Activated naive CD4-positive, alpha-beta T cell treated with anti-CD3 and anti-CD28 coated beads, Interleukin-2, amount 50 U/mL, for 16 hours (primary cell): ENCODE measurements around the gene IKBIP.
A peak's percentile ranks its signal among the peaks of the same experiment; 100 is the strongest.
"Not testable (repeated sequence)": the region's sequence is repeated elsewhere in the genome, so short reads cannot be mapped to it uniquely, and the experiment has no call there.

ENCODE experiments used
- DNase-seq: peaks from one replicate; pipeline ENCODE4 v3.0.0-alpha.2; 2020

Gene IKBIP

DNA sequence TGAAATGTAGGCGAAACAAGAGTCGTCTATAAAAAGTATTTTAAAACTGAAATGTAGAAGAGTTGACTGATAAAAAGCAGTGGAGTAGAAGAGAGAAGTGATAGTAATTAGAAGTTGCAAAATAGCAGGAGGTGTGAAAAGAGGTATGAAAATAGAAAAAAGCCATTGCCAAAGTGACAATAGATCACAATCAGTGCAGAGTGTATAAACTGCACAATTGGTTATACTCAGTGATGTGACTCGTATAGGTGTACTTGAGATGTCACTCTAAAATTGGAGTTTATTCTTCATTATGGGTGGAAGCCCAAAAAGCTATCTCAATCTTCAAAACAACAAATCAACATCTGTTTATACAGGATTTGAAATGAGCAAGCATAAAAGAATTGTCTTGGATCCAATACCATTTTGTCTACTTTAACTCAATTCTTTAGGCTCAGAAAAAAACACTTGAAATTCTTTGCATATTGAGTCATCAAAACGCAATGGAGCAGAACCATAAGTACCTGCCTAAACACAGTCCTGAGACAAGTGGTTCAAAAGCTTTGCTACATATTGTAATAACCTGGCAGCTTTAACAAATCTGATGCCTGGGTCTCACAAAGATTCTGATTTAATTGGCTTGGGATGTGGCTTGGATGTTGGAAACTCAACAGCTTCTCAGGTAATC lies 8.8 kb downstream of the IKBIP start:
- DNase-seq, result no peak

DNA sequence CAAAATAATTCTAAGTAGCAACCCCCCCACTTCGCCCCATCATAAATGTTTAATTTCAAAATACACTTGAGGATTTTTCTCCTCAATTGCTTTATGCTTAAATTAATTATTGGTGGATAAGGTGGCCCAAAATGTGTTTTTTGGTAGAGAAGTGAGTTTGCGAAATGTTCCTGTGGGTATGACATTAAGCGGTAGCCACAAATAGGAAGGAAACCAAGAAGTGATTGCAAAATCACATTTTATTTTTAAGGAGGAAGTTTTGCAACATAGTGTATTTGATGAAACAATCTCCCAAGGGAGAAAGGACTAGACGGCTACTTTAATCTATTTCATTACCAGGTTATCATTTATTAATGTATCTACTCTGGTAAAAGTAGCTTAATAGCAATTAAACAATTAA lies 25.6 kb downstream of the IKBIP start:
- no peak for DNase-seq

DNA sequence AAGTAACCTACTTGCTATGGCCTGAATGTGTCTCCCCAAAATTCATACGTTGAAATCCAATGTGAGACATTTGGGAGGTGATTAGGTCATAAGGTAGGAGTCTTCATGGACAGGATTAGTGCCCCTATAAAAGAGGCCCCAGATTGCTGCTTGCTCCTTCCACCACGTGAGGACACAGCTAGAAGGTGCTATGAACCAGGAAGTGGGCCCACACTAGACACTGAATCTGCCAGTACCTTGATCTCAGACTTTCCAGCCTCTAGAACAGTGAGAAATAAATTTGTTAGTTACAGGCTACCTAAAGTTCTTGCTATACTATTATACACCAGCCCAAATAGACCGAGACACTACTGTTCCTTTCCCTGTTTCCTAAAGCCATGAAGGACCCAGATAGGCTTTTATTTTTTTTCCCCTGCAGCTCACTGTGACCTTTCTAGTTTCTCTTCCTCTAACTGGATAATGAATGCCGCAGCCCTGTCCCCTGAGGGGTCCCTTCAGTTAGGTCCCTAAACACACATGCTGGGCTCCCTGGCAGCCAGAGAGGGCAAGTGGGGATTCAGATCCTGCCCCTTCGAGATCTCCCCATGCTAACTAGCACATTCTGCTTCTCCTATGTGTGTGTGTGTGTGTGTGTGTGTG lies 31.8 kb downstream of the IKBIP start:
- no peak for DNase-seq

DNA sequence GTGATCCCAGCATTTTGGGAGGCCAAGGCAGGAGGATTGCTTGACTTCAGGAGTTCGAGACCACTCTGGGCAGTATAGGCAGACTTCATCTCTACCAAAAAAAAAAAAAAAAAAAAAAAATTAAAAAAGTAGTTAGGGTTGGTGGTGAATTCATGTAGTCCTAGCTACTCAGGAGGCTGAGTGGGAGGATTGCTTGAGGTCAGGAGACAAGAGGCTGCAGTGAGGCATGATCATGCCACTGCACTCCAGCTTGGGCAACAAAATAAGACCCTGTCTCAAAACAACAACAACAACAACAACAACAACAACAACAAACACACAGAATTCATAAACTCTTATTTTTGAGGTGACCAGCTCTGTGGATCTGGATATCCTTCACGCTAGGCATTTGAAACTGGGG lies 34.0 kb downstream of the IKBIP start:
- DNase-seq, result no peak

DNA sequence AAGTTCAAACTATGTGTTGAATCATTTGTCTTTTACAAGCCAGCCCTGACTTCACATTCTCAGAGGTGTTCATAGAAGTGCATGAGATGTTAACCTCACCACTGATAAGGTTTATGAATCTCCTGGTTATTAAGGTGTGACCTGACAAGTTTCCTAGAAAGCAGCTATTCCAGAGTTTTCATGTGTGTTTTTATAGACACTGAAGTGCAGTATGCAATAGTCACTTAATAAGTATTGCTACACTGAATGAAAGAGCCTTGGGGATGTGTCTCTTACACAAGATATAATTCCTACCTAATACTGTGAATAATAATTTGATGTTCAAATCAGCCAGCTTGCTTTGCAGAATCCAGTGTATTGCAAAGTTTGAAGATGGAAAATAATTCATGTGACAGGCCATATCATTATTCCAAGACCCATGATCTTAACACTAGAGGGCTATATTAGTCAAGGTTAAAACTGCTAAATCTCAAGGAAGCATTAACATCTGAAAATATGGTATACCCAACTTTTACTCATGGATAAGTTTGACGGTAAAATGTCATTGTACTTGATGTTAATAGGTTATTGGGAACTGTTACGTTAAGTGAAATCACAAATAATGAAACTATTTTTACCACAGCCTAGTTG lies 38.1 kb downstream of the IKBIP start:
- no peak for DNase-seq

DNA sequence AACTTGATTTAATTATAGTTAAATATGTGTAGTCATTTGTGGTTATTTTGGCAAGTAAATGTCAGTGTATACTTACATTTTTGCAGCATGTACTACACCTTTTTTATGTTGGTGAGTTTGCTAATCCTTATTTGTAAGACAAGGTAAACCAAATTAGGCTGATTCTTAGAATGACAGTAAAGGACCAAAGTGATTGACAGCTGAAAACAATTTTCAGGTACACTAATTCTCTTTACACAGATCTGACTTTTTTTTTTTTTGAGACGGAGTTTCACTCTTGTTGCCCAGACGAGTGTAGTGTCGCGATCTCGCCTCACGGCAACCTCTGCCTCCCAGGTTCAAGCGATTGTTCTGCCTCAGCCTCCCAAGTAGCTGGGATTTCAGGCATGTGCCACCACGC lies 42.7 kb downstream of the IKBIP start:
- DNase-seq, result no peak

DNA sequence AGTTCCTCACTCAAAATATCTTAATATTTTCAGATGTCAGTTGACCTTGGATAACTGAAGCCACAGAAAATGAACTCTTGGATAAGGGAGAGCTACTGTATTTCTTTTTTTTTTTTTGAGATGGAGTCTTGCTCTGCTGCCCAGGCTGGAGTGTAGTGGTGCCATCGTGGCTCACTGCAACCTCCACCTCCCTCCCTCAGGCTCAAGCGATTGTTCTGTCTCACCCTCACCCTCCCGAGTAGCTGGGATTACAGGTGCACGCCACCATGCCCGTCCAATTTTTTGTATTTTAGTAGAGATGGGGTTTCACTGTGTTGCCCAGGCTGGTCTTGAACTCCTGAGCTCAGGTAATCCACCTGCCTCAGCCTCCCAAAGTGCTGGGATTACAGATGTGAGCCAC lies 47.3 kb downstream of the IKBIP start:
- not testable (repeated sequence) for DNase-seq

DNA sequence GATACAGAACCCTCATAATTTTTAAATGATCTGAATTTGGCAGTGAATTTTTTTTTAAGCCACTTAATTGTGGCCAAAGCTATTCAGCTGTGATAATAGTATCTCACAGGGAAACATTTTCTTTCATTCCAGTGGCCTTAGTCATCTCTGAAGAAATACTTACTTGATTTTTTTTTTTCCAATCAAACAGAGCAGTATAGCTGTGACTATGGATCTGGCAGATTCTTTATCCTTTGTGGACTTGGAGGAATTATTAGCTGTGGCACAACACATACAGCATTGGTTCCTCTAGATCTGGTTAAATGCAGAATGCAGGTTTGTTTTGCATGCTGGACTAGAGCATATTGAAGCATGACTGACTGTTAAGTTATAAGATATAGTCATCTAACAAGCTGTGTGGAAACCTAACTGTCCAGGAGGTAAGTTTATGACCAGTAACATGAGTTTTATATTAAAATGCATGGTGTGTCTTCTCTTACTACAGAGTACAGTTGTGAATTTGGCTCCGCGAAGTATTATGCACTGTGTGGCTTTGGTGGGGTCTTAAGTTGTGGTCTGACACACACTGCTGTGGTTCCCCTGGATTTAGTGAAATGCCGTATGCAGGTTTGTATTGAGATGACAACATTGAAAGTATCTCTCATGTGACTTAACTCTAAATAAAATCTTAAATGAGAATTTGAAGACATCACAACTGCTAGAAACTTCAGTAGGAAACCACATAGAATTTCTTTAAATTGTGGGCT lies 49.2 kb downstream of the IKBIP start:
- no peak for DNase-seq

DNA sequence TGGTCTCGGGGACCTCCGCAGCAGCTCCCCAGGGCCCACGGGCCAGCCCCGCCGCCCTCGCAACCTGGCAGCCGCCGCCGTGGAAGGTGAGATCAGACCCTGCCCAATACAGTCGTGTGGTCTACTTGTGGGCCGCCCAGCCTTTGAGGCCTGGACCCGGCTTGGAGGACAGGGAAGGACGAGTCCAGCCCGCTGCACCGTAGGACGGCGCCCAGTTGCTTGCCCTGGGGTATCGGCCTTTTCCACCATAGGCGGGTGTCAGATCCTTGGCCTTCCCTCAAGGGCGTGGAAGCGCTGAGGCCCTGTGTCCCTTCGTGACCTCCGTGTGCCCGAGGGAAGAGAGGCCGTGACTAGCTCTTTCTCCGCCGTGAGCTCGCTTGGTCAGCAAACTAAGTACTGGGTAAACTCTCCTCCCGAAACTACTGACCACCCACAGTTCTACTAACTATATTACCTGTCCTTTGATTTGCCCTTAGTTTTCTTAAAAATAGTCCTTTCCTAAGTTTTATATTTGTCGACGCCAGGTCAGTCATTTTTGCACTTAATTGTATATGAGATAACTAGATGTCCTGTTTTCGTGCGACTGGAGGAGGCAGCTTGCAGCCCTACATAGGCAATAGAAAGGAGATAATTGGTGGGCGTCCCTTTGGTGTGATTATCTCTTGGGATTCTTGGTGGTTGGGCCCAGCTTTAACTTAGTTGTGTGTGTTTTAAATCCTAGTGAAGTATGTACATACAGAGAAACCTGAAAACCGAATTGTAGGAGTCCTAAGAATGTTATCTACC lies 50.3 kb downstream of the IKBIP start:
- peak; percentile 36 for DNase-seq

DNA sequence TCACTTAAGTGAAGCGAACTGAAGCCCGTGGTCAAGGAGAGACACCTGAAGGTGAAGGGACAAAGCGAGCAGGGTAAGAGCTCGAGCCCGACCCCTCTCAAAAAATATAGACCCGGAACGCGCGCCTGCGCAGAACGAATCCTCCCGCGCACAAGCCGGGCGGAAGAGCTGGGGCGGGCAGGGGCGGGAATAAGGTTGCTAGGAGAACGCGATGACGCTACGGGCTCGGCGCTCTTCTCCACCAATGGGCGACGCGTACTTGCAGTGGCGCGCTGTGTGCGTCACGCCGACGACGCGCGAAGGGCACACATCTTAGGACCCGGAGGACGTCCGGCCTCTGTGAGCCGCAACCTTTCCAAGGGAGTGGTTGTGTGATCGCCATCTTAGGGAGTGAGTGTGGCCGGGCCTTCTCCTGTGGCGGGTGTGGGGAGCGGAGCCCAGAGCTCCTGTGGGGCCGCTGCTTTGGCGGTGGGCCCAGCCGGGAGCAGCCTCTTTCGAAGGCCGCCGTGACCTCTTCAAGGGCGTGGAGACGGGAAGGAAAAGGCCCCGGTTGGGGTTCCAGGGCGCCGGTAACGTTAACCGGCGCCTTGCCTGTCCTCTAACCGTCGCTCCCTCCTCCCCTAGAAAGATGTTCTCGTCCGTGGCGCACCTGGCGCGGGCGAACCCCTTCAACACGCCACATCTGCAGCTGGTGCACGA lies 51.1 kb downstream of the IKBIP start, which contains the start of gene SLC25A3:
SLC25A3 (plus strand) TSS at position 336 of the 699 bp plus-strand sequence; CDS start at position 629, 293 bp downstream.
- DNase-seq, result peak; percentile 93

DNA sequence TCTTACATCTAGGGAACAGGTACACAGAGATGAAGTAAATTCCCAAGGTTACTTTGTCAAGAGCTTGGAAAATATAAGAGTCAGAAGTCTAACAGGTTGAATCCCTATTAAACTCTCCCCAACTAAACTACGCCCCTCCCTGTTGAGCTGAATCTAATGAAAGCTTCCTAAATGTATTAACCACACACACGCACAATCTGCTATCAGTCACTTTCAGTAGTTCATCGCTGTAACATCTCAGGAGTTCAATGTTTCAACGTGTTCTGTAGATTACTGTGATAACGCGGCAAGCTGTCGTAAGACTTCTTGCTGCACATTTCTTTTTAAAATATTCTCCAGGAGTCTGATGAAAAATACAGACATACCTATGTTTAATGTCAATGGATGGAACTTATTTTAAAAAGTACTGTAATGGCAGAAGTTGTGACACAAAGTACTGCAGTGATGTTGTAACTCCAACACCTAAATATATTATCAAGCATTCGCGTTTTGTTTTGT lies 51.7 kb downstream of the IKBIP start:
- no peak for DNase-seq

DNA sequence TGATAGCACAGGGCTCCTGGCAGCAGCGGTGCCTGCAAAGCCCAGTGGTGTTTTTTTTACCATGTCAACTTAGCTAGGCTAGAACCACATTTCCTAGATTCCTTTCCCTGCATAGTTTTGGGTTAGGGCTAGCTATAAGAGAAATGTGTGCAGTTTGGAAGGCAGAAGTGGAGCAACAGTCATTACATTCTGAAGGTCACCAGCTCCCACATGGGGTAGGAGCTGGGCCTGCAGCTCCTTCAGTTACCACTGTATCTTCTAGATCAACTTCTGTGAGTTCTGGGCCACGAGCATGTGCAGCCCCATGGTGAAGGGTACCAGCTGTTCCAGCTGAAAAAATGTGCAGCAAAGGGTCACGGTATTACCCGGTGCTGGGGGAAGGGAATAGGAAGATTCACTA lies 53.4 kb downstream of the IKBIP start:
- DNase-seq, result no peak

DNA sequence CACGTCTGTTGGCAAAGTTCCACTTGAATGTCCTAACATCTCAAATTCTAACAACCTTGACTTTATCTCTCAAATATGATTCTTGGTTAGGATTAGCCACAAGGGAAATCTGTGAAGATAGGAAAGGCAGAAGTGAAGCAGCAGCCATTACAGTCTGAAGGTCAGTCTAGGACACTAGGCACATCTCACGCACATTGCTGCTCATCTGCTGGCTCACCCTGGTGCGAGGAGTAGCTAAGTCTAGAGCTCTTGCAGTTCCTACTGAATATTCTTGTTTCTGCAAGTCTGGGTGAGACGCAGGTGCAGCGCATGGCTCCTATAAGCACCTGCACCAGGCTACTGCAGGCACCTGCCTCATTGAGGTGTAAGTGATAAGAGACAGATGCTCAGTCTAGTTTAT lies 57.5 kb downstream of the IKBIP start:
- no peak for DNase-seq

DNA sequence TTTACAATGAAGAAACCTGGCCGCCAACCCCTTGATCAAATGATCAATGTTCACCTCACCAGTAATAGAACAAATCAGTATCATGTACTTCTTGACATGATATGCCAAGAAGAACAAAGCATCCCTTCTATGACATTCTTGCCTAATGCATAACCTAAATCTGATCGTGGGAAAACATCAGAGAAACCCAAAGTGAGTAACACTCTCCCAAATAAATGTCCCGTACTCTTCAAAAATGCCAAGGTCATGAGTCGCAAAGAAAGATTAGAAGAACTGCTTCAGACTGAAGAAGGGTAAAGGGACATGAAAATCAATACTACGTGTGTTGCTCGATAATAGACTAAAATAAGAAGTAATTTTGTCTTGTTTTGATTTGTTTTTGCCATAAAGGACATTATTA lies 62.5 kb downstream of the IKBIP start:
- DNase-seq, result no peak

DNA sequence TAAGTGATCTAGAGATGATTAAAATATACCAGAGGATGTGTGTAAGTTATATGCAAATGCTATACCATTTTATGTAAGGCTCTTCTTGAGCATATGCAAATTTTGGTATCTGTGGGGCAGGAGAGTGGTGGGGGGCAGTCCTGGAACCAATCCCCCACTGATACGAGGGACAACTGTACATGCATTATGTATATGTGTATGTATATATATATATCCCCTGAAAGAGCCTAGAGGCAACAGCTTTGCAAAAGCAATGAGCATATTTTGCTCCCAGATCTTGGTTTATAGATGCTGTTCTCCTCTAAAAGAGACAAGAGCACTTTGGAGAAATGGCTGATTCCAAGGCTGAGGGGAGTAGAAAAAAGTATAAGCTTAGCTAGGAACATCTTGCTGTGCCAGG lies 63.5 kb downstream of the IKBIP start:
- DNase-seq, result no peak

DNA sequence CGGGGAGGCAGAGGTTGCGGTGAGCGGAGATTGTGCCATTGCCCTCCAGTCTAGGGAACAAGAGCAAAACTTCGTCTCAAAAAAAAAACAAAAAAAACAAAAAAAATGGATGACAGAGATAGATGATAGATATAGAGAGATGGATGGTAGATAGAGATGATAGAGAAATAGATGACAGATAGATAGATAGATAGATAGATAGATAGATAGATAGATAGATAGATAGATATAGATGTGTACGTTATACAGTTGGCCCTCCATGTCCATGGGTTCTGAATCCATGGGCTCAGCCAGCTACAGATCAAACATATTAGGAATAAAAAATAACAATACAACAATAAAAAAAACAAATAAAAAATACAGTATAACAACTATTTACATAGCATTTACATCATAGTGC lies 63.9 kb downstream of the IKBIP start:
- DNase-seq, result no peak

DNA sequence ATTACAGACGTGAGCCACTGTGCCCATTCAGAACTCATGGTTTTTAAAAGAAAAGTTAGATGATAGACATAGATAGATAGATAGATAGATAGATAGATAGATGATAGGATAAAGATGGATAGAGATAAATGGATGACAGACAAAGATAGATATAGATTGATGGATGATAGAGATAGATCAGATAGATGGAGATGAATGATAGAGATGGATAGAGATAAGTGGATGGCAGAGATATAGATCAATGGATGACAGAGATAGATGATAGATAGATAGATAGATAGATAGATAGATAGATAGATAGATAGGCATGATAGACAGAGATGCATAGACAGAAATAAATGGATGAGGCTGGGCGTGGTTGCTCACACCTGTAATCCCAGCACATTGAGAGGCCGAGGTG lies 64.8 kb downstream of the IKBIP start:
- DNase-seq, result no peak

DNA sequence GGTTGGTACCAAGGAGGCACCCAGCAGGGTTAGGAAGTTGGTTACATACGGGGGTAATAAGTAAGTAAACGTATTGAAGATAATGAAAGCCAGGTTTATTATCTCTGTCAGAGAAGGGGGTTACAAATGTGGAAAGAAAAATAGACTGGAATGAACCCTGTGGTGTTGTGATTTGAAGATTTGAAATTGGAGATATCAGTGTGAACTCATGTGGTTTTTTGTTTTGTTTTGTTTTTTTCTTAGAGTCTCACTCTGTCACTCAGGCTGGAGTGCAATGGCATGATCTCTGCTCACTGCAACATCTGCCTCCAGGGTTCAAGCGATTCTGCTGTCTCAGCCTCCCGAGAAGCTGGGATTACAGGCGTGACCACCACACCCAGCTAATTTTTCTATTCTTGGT lies 65.2 kb downstream of the IKBIP start:
- DNase-seq, result no peak

DNA sequence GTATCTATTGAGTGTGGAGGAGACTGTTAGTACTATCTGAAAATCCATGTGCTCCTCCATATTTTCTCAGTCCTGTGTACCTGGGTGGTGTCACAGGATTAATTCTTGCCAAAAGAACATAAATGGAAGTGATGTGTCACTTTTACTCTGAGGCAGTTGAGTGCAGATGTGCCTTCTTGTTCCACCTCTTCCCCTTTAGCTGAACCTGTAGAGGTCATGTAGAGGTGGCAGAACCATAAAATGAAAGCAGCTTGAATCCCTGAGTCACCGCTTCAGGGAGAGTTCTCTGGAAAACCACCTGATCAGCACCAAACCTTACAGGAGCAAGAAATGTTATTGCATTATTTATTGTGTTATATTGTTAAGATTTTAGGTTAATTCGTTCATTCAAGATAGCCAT lies 65.8 kb downstream of the IKBIP start:
- DNase-seq, result no peak

DNA sequence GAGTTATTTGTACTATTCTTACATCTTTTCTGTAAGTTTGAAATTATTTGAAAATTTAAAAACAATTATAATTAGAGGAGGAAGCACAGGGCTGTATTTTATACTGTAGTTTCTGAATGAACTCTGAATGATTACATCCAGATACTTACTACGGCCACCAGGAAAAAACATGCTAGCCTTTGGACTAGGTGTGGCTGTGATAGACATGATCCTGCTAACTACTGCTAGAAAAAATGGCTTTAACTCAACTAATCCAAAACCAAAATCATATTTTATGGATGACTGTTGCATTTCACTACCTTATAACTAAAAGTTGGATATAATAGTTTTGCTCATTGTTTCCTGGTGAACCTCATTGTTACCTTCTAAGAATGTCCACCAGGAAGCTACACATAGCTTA lies 66.2 kb downstream of the IKBIP start:
- DNase-seq, result no peak

DNA sequence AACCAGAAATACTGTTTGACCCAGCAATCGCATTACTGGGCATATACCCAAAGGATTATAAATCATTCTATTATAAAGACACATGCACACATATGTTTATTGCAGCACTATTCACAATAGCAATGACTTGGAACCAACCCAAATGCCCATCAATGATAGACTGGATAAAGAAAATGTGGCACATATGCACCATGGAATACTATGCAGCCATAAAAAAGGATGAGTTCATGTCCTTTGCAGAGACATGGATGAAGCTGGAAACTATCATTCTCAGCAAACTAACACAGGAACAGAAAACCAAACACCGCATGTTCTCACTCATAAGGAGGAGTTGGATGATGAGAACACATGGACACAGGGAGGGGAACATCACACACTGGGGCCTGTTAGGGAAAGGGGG lies 67.8 kb downstream of the IKBIP start:
- DNase-seq, result not testable (repeated sequence)

DNA sequence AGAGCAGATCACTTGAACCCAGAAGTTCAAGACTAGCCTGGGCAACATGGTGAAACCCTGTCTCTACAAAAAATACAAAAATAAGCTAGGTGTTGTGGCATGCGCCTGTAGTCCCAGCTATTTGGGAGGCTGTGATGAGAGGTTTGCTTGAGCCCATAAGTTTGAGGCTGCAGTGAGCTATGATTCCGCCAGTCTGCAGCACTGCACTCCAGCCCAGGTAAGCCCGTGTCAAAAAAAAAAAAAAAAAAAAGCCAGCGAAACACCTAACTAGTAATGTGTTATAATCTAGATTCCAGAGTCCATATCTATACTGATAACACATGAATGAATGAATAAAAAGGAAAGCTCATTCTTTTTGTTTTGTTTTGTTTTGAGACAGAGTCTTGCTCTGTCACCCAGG lies 69.6 kb downstream of the IKBIP start:
- no peak for DNase-seq
